K562 (cell line): ENCODE results near the gene KL.

Experiments used
- CTCF ChIP-seq, 3 experiments: IDR thresholded peaks in 2 of 3; conservative IDR thresholded peaks in 1 of 3; 2 replicates each; pipeline ENCODE4 v1.5.1; 2011 to 2012; ENCODE audit warnings: low read length in 3 of 3, mild to moderate bottlenecking in 3 of 3, control low read depth in 2 of 3, improper control_type of control experiment in 1 of 3, inconsistent platforms in 1 of 3, low read depth in 1 of 3, mixed read lengths in 1 of 3, moderate library complexity in 1 of 3; ENCODE audit not compliant: insufficient read depth in 2 of 3
- MYC ChIP-seq, 2 experiments: fragments of 250-450 bp in 1 of 2; sonication (Bioruptor Pico) in 1 of 2; IDR thresholded peaks; 2 replicates each; pipeline versions ENCODE4 v1.5.1 to v1.6.1; 2012 to 2021; ENCODE audit warnings: low read depth in 2 of 2, borderline replicate concordance in 1 of 2, improper control_type of control experiment in 1 of 2, low read length in 1 of 2, mild to moderate bottlenecking in 1 of 2, moderate library complexity in 1 of 2
- PHF20 ChIP-seq: fragments of 450-650 bp; IDR thresholded peaks from 2 replicates; pipeline ENCODE4 v1.6.1; 2018; ENCODE audit not compliant: partially characterized antibody
- ZNF561 ChIP-seq: fragments of 450-650 bp; formaldehyde crosslinking; conservative IDR thresholded peaks from 2 replicates; pipeline ENCODE4 v1.4.0; 2020; ENCODE audit warnings: mild to moderate bottlenecking, moderate library complexity
- ZNF609 ChIP-seq: sonication (generic); formaldehyde crosslinking; IDR thresholded peaks from 2 replicates; pipeline ENCODE4 v1.8.1; 2023; ENCODE audit warnings: missing genetic modification reagents, mild to moderate bottlenecking, borderline replicate concordance
- TF ChIP-seq, protein P1 (sequence below): sonication (generic); formaldehyde crosslinking; IDR thresholded peaks from 2 replicates; pipeline ENCODE4 v1.8.1; 2022; ENCODE audit warnings: missing genetic modification reagents

DNA sequence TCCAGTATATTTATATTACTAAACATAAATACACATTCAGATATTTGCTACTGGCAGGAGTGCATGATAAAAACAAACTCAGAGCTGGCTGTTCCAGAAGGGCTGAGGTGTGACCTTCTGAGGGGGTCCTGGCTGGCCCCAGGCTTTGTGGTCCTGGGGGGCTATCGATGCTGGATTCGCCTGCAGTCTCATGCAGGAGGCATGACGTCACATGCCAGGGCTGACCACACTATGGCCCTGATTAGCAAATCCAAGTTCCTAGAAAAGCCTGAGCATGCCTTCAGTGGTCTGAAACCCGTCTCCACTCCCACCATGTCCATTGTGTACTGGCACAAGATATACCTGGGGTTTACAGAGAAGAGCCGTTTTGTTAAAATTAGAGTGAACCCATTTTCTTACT is 97.9 kb downstream of the KL start:
- TF ChIP-seq MYC (IDR thresholded peaks at IDR 0.05; ENCODE audit: low read depth, low read length) = no peak
- TF ChIP-seq MYC (CRISPR knock-in tag; IDR thresholded peaks at IDR 0.05; ENCODE audit: borderline replicate concordance, low read depth) = no peak
- no peak for TF ChIP-seq ZNF561 (CRISPR knock-in tag)
- TF ChIP-seq ZNF609 = no peak
- no peak for TF ChIP-seq CTCF (IDR thresholded peaks at IDR 0.05 in 2 of 3, conservative IDR thresholded peaks at IDR 0.05 in 1 of 3; ENCODE audit: insufficient read depth in 2 of 3, low read depth in 1 of 3, low read length in 3 of 3)
- TF ChIP-seq PHF20 = no peak
- TF ChIP-seq, protein P1, sequence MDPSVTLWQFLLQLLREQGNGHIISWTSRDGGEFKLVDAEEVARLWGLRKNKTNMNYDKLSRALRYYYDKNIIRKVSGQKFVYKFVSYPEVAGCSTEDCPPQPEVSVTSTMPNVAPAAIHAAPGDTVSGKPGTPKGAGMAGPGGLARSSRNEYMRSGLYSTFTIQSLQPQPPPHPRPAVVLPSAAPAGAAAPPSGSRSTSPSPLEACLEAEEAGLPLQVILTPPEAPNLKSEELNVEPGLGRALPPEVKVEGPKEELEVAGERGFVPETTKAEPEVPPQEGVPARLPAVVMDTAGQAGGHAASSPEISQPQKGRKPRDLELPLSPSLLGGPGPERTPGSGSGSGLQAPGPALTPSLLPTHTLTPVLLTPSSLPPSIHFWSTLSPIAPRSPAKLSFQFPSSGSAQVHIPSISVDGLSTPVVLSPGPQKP (CRISPR knock-in tag) = no peak
